SKM-1 (cell line): Measurements from ENCODE around the gene NMNAT3.
A peak's percentile ranks its signal among the peaks of the same experiment; 100 is the strongest.
"Not testable (repeated sequence)": the region's sequence is repeated elsewhere in the genome, so short reads cannot be mapped to it uniquely, and the experiment has no call there.

ENCODE experiments used
- DNase-seq: peaks from one replicate; lab custom pipeline; 2025; ENCODE audit not compliant: unreplicated experiment; lab: John Stamatoyannopoulos, UW

The NMNAT3 gene

GRCh38 chr3:139585820-139586219 is 92.0 kb downstream of the NMNAT3 start:
- DNase-seq, result no peak

- DNase-seq, result not testable (repeated sequence)
These were observed 94.1 kb downstream of the NMNAT3 start for GRCh38 chr3:139583651-139584050.

DNA sequence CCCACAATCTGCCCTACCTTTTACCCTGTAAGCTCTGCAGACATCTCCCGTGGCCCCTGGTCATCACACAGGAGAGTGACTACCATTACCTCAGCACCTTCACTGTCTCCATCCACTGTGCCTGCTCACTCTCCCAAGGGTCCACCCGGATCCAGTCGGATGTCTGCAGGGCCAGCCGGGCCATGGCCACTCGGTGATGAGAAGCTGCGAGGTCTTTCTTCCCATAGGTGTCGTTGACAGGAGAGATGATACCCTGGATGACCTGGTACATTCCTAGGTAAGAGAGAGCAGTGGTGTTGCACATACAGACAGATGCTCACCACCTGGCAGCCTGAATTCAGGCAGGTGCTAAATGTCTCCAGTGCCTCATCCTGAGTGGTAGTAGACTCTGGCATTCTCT is 99.0 kb downstream of the NMNAT3 start:
- no peak for DNase-seq

- DNase-seq, result no peak
These were observed 99.9 kb downstream of the NMNAT3 start for GRCh38 chr3:139577909-139578308.

DNA sequence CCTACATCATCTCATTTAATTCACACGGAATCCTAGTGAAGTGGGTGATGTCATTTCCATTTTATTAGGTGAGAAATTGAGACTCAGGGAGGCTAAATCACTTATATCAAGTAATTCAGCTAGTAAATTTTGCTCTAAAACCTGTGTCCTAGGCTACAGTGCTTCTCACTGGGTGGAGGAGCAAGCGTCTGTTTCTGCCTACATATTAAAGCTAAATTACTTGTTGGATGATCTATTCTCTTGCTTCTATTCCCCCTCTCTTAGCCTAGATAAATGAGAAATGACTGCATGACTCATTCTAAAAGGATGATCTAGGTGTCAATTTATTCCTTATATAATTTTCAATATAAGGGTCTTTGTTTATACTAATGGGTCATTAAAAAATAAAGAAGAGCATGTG is 100.4 kb downstream of the NMNAT3 start:
- DNase-seq, result no peak

GRCh38 chr3:139574026-139574947 is 103.5 kb downstream of the NMNAT3 start:
- DNase-seq, result no peak

GRCh38 chr3:139572847-139573672 is 104.7 kb downstream of the NMNAT3 start:
- DNase-seq, result peak; percentile 34

GRCh38 chr3:139571711-139572110 is 106.1 kb downstream of the NMNAT3 start:
- no peak for DNase-seq

- no peak for DNase-seq
These were observed 113.4 kb downstream of the NMNAT3 start for GRCh38 chr3:139564294-139564861.

- no peak for DNase-seq
These were observed 115.7 kb downstream of the NMNAT3 start for GRCh38 chr3:139561959-139562676.

- no peak for DNase-seq
These were observed 116.4 kb downstream of the NMNAT3 start for GRCh38 chr3:139561255-139561817.

DNA sequence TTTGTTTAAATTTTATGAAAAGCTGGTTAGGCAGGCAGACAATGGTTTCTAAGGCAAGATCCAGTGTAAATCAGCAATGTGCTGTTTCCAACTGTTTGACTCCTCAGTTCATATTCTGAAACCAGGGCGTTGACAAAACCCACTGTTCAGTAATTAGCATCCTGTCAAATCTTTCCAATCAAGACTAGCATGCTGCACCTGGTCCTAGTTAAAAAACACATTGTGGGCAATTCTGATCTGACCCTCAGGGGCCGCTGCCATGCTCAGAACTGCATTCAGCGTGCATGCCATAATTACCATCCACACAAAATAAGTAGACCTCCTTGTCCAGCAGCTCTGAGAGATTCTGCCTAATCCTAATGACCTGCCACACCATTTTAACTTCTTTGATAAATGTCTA is 117.4 kb downstream of the NMNAT3 start:
- no peak for DNase-seq

DNA sequence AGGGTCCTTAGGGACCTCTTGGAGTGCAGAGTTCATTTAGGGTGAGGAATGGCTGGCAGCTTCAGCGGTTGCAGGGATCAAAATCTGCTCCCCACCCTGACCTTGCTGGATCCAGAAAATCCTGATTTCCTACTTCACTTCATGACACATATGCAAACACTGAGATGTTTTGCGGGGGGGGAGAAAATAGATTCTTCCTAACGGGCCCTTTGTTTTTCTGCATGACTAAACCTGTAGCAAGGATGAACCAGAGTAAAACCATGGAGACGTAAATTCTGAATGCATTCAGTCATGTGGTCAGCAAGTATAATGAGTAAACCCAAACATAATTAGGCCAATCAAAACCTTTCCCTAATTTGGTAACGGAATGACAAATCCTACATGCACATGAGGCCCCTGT is 118.2 kb downstream of the NMNAT3 start:
- no peak for DNase-seq

DNA sequence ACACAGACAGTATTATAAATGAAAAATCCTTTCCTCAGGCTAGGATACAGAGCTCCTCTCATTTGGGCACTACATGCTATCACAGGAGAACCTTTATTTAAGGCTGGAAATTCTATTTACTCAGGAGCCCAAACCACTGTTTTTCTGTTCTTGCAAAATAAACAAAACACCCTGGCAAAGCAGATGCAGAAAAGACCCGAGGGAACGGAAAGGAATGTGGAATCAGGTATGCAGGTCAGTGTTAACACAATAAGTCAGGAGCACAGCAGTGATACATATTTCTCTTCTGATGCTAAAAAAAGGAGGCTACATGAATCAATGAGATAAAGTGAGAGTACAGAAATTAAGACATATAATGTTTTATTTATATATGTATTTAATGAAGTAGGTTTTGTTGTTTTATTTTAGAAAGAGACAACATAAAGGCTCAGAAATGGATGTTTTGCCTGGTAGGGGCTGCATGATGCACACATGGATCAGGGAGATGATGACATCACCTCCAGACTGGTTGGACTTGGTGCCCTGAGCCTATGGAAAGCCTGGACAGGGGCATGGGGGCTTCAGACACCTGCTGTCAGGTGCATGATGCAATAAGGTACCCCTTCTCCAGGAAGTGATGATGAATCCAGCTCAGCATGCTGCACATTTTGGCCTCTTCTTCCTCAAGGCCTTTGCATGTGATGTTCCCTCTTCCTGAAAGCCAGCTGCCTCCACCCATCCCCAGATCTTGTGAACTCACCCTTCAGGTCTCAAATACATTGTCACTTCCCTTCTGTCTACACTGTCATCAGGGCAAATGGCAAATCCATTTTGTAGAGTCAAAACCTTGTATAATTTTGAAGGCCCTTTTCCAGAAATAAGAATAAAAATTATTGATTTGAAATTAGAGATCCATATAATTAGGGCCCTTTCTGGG is 119.2 kb downstream of the NMNAT3 start:
- DNase-seq, result no peak

- DNase-seq, result no peak
These were observed 120.7 kb downstream of the NMNAT3 start for GRCh38 chr3:139557041-139557440.

DNA sequence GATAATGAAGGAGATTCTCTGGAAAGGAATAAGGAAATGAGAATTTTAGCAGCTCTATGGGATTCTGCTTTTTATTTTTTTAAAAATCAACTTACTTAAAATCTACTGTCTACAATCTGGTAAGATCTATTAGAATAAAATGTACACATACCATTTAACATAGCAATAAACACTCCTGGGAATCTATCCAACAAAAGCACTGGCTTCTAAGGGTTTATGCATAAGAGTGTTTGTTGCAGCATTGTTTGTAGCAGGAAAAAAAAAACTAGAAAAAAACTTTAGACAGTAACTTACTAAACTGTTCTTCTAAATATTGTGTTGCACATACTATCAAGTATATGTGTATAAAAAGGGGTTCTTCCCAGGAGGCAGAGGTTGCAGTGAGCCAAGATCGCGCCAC is 122.5 kb downstream of the NMNAT3 start:
- no peak for DNase-seq

DNA sequence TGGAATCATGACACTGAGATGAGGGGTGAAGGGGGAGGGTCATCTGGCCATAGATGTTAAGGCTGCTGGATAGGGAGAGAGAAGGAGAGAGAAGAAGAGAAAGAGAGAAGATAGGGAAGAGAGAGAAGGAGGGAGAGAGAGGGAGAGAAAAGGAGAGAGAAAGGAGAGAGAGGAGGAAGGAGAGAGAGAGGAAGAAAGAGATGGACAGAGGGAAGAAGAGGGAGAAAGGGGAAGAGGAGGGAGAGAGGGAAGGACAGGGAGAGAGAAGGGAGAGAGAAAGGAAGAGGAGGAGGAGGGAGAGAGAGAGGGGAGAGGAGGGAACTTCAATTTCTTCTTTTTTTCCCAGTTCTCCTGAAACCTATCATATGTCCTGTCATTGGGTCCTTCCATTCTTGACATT is 123.1 kb downstream of the NMNAT3 start:
- DNase-seq, result no peak

- DNase-seq, result no peak
These were observed 125.0 kb downstream of the NMNAT3 start for GRCh38 chr3:139552632-139553365.

DNA sequence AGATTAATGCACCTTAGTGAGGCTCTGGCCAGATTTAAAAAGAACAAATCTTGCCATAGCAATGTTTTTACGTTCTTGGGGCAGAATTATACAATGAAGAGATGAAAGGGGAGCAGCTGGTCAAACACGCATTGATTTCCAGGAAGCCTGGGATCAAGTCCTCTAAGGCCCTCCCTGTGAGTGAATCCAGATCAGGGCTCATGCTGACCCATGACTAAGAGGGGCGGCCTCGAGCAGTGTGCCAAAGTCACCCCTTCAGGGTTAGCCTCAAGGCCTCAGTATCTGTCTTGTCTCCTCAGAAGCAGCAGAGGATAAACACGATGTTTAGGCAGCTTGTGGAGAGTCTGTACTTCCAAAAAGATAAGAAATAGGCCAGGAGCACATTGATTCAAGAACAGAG is 129.0 kb downstream of the NMNAT3 start:
- no peak for DNase-seq
